ENCODE data around the gene B2M.
A peak's percentile ranks its signal among the peaks of the same experiment; 100 is the strongest.
"Not testable (repeated sequence)": the region's sequence is repeated elsewhere in the genome, so short reads cannot be mapped to it uniquely, and the experiment has no call there.

Gene B2M

DNA sequence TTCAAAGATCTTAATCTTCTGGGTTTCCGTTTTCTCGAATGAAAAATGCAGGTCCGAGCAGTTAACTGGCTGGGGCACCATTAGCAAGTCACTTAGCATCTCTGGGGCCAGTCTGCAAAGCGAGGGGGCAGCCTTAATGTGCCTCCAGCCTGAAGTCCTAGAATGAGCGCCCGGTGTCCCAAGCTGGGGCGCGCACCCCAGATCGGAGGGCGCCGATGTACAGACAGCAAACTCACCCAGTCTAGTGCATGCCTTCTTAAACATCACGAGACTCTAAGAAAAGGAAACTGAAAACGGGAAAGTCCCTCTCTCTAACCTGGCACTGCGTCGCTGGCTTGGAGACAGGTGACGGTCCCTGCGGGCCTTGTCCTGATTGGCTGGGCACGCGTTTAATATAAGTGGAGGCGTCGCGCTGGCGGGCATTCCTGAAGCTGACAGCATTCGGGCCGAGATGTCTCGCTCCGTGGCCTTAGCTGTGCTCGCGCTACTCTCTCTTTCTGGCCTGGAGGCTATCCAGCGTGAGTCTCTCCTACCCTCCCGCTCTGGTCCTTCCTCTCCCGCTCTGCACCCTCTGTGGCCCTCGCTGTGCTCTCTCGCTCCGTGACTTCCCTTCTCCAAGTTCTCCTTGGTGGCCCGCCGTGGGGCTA, at the start of gene B2M, which contains the start of gene PATL2:
TSS of gene B2M (plus strand) at position 422 of the 647 bp plus-strand sequence. CDS start at position 452, 30 bp downstream.
TSS of gene PATL2 (minus strand) at position 228 of the 647 bp plus-strand sequence. CDS start 34,833 bp downstream, outside the sequence.
- peak; percentile 85 to 86 for DNase-seq (ENCODE audit: low read depth in 2 of 2)

DNA sequence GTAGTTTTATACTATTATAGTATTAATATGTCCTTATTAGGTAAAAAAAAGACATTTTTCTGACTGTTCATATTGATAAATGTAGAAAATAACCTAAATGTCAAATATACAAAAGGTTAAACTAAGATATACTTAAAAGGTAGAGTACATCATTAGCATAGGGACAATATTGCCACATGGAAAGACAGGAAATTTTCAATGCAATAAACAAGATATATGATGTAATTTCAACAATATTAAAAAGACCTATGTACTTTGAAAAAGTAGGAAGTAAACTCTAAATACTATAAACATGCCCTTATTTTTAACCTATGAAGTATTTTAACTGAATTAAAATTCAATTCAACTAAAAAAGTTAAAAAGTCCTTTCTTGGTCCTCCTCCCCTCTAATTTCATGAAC, 49.7 kb upstream of the B2M start:
- no peak for DNase-seq (ENCODE audit: low read depth in 2 of 2)

DNA sequence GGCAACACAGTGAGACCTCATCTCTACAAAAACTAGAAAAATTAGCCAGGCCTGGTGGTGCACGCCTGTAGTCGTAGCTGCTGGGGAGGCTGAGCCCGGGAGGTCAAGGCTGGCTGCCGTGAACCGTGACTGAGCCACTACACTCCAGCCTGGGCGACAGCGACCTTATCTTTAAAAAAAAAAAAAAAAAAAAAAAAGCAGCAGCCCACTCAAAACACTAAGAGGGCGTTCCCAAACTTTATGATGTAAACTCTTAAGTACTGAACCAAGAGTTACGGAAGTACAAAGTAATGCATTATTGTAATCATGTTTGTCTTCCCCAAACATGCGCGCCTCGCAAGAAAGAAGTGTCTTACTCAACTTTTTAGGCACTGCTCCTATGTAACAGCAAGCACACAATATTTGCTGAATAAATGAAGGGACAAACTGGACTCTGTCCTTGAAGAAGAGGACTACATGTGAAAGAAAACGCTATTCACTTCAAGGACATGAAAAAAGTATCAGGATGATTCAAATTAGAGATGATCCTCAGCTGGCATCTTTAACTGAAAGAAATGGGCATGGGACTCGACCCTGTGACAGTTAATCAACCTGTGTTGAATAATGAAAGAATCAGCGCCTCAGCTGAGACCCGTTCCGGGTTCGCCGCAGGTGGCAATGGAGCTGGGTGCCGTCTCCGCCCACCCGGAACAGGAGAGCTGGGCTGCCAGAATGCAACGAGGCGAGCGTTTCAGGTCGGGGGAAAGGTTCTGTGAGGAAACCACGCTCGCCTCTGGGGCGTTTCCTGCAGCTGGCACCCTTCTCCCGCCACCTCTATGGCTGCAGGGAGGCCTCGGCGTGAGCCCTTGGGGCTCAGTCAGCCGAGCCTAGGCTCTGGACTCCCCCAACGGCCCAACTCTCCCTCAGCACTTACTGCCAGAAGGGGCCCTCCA, 48.6 kb upstream of the B2M start:
- DNase-seq (ENCODE audit: low read depth in 2 of 2), result peak; percentile 74 to 77

DNA sequence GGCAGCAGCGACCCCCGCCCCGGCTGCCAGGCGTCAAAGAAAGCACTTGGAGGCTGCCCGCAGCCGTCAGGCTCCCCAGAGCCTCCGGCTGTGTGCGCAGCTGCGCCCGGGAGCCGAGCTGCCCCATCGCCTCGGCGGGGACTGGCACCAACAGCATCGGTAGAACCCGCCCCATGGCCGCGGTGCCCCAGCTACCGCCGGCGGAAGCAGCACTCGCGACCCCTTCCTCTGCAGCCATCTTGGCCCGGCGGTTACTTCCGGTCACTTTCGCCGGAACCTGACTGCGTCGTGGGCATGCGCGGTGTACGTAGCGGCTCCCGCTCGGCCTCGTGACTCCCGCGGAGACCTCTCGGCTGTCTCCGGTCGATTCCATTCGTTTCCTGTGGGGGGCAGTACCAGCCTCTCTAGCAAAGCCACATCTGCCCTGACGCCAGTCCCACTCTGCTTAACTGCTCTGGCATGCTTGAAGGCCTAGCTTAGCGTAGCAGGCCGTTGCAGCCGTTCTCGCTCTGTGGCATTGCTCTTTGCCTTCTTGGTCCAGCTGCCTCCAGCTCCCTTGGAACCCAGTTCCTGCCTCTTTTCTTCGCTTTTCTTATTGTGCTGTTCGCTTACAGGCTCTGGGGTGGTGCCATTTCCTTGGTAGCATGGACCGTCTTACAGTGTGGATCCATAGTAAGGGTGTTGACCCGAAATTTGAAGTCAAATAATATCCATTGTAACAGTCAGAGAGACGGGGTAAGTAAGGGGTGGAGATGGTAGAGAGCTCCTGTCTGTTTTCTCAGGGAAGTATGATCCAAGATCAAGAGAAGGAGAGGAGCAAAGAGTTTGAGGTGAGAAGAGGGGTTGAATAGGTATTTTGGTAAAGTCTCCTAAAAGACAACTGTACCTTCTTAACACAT, 47.7 kb upstream of the B2M start, which contains the start of gene SPG11:
TSS of gene SPG11 (minus strand) at position 253 of the 899 bp plus-strand sequence. CDS start at position 238, 15 bp downstream.
- peak; percentile 96 for DNase-seq (ENCODE audit: low read depth in 2 of 2)

DNA sequence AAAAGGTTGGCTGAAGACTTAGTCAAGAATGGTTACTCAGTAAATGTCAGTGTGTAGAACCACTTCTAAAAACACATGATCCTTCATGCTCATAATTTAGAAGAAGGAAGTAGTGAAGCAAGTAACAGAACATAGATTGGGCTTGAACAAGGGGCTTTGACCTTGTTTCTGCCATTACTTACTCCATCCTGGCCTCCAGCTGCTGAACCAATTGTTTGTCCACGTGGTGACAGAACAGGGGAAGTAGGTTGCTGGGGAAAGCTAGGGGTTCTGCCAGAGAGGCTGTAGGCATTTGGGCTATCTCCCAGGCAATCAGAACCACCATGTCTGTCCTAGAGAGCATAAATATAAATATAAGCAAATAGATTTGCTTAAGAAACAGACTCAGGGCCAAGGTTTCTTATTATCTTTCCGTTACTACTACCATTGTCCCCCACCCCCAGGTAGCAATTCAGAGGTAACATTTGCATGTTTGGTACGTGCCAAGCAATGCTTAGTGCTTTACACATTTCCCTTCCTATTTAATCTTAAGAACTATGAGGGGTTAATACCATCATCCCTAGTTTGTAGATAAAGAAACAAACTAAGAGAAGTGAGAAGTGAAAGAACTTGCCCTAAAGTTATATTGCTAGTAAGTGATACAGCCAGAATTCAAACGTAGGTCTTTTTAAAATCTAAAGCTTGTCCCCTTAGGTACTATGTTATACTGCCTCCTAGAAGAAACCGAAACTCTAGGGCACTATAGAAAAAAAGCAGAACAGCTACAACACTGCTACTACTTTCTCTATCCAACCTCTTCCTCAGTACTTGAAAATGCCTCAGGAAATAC, 44.9 kb upstream of the B2M start:
- no peak for DNase-seq (ENCODE audit: low read depth in 2 of 2)

DNA sequence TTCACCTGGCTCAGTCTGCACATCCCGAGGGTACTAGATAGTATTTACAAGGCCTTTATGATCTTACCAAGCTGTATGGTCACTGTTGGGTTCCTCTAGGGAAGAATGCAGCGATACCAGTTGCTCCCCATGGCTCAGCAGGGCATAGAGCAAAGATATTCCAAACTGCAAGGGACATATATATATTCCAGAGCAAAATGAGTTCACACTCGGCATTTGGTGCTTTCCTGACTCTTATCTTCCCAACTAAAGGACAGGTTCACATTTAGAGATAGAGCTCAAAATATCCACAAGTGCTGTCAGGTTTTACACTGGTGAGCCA, 44.3 kb upstream of the B2M start:
- DNase-seq (ENCODE audit: low read depth in 2 of 2), result no peak

DNA sequence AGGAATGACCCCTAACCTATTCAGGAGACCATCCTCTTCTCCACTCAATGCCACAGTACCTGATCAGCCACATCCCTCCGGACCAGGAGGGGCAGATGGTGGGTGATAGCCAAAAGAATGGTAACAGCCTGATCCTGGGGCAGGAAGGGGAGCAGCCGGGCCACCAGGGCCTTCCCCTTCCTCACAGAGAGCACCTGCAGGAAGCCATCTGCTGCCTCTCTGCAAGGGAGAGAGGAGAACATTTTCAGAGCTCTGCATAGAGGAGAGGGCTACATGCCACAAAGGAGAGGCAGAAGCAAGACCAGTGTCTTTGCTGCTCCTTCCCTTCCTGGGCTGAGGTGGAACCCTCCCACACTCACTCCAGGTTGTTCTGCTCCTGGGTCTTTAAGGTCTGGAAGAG, 42.4 kb upstream of the B2M start:
- no peak for DNase-seq (ENCODE audit: low read depth in 2 of 2)

DNA sequence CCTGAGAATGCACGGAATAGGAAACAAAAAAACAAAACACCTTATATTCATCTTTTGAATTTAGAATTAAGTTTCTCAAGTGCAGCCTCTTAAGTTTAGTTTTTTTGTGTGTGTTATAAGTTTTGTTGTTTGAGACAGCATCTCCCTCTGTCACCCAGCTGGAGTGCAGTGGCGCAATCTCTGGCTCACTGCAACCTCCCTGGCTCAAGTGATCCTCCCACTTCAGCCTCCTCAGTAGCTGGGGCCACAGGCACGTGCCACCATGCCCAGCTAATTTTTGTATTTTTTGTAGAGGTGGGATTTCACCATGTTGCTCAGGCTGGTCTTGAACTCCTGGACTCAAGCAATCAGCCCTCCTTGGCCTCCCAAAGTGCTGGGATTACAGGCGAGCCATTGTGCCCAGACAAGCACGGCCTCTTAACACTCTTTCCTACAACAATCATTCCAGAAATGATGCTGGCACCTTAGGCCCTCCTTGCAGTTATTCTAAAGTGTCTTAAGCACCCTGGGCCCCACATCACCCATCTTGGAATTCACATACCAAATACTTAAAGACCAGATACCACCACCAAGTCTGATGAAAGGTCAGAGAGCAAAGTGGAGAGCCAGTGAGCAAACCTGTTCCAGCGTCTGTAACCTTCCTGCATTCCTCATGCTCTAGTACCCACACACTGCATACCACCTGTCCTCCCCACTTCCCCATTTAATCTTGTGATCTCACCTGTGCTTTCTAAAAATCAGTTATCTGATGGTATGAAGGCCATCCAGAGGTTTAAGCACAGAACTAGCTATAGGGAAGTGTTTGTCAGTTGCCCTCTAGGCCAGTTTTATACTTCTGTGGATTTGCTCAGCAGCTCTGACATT, 41.0 kb upstream of the B2M start:
- no peak for DNase-seq (ENCODE audit: low read depth in 2 of 2)

DNA sequence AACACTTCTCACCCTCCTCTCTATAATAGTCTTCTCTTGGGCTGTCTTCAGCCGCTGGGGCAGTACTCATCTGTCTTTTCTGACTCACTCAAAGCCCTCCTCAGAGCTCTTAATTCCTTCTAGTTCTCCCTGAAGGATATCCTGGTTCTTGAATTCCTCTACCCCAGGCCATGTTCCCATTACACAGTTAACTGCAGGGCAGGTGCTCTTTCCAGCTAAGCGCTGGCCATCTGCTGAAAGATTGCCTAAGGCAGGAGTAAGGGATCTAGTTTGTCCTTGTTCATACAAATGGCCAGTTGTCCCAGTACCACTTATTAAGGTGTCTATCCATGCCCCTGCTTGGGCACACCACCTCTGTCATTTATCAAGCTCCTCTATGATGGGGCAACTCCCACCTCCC, 37.7 kb upstream of the B2M start:
- no peak for DNase-seq (ENCODE audit: low read depth in 2 of 2)

DNA sequence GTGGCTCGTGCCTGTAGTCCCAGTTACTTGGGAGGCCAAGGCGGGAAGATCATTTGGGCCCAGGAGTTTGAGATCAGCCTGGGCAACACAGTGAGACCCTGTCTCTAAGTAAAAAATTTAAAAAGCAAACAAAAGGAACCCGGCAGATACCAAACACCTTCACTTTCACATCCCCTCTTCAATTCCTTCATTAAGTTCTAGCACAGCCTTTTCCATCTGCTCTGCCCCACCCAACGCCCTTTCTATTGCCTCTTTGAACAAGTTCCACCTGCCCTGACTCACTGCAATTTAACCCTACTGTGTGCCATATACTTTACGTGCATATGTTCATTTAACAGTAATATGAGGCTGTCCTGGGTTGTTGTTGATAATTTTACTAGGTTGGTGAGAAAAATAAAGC, 35.4 kb upstream of the B2M start:
- no peak for DNase-seq (ENCODE audit: low read depth in 2 of 2)

DNA sequence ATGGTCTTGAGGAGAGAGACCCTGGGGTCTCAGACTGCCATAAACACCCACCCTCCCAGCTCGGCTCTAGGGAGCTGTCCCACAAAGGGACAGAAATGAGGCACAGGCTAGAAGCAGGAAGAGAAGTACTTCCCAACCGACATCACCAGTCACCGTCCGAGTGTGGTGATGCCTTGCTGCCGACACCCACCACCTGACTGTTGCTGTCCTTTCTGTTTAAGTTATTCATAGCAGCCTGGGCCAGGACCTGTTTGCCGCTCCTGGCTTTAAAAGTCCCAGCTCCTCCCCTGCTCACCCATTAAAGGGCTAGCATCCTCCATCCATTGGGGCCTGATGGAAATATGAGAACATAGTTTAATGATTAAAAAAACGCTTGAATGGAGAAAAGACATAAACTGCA, 34.6 kb upstream of the B2M start:
- no peak for DNase-seq (ENCODE audit: low read depth in 2 of 2)

DNA sequence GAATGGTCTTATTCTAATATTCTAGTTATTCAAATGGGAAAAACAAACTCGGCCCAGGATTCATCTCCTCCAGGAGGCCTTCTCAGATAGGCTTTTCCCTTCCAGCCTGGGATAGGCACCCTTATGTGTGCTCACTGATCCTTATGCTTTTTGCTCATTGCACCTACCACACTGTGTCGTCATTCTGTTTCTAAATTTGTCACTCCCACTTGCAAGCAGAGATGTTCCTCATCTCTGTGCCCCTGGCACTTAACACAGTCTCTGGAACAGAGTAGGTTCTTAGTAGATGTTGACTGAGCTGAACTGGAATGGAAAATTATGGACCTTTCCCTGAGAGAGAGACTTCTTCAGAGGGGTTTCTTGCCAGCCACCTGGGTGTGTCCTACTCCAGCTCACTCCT, 29.1 kb upstream of the B2M start:
- DNase-seq (ENCODE audit: low read depth in 2 of 2), result no peak

DNA sequence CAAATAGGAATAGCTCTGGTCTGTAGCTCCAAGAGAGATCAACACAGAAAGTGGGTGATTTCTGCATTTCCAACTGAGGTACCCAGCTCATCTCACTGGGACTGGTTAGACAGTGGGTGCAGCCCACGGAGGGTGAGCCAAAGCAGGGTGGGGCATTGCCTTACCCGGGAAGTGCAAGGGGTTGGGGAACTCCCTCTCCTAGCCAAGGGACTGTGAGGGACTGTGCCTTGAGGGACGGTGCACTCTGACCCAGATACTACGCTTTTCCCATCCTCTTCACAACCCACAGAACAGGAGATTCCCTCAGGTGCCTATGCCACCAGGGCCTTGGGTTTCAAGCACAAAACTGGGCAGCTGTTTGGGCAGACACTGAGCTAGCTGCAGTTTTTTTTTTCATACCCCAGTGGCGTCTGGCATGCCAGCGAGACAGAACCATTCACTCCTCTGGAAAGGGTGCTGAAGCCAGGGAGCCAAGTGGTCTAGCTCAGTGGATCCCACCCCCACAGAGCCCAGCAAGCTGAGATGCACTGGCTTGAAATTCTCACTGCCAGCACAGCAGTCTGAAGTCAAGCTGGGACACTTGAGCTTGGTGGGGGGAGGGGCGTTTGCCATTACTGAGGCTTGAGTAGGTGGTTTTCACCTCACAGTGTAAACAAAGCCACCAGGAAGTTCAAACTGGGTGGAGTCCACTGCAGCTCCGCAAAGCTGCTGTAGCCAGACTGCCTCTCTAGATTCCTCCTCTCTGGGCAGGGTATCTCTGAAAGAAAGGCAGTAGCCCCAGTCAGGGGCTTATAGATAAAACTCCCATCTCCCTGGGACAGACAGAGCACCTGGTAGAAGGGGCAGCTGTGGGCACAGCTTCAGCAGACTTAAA, 28.3 kb upstream of the B2M start:
- peak; percentile 64 to 68 for DNase-seq (ENCODE audit: low read depth in 2 of 2)

DNA sequence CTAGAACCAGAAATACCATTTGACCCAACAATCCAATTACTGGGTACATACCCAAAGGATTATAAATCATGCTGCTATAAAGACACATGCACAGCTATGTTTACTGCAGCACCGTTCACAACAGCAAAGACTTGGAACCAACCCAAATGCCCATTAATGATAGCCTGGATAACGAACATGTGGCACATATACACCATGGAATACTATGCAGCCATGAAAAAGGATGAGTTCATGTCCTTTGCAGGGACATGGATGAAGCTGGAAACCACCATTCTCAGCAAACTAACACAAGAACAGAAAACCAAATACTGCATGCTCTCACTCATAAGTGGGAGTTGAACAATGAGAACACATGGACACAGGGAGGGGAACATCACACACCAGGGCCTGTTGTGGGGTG, 22.0 kb upstream of the B2M start:
- not testable (repeated sequence) for DNase-seq (ENCODE audit: low read depth in 2 of 2)

DNA sequence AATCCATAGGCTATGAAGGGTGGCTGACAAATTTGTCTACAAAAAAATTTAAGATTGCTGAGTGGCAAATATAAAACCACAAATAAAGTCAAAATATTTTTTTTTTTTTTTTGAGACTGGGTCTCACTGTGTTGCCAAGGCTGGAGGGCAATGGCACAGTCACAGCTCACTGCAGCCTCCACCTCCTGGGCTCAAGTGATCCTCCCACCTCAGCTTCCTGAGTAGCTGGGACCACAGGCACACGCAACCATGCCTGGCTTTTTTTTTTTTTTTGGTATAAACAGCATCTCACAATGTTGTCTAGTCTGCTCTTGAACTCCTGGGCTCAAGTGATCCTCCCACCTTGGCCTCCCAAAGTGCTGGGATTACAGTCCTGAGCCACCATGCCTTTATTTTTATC, 21.1 kb upstream of the B2M start:
- not testable (repeated sequence) for DNase-seq (ENCODE audit: low read depth in 2 of 2)

DNA sequence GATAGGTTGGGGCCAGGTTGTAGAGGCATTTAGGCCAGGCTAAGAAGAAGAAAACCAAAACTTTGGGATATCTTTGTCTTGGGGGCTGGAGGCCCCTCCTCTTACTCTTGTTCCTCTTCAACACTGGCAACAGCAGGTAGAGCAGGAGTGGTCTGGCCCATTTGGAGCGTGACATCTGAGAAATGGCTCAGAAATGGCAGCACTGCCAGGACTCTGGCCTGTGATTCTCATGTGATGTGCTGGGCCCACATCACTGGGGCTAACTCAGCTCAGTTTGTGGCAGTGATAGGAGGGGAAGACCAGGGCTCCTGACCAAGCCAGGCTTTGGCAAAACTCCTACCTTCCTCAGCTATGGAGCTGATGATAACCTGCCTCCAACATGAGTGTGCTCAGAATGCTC, 18.7 kb upstream of the B2M start:
- DNase-seq (ENCODE audit: low read depth in 2 of 2), result no peak

DNA sequence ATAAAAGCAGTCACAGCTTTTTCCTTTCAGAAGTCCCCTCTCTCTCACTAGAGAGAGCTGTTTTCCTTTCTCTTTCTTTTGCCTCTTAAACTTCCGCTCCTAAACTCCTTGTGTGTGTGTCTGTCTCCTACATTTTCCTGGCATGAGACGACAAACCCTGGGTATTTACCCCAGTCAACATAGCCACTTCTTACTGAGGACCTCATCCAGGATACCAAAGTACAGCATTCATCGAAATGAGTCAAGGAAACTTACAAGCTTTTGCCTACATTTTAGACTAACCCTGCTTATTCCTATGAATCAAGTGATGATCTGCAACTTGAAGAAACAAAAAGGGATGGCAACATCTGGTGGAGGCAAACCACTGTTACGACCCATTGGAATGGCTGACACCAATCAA, 16.9 kb upstream of the B2M start:
- DNase-seq (ENCODE audit: low read depth in 2 of 2), result no peak

DNA sequence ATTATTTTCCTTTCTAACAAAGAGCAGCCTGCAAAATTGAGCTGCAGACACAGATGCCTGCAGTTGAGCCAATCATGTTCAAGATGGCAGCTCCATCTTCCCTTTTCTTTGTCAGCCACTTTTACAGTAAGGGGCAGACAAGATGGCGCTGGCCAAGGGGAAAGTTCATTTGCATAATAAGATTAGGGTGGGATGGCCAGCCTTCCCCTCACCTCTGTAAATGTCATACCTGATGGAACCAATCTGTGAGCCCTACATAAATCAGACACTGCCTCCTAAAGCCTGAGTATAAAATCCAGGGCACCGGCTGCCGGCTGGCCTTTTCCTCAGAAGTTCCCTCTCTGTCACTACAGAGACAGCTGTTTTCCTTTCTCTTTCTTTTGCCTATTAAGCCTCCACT, 16.0 kb upstream of the B2M start:
- DNase-seq (ENCODE audit: low read depth in 2 of 2), result no peak

DNA sequence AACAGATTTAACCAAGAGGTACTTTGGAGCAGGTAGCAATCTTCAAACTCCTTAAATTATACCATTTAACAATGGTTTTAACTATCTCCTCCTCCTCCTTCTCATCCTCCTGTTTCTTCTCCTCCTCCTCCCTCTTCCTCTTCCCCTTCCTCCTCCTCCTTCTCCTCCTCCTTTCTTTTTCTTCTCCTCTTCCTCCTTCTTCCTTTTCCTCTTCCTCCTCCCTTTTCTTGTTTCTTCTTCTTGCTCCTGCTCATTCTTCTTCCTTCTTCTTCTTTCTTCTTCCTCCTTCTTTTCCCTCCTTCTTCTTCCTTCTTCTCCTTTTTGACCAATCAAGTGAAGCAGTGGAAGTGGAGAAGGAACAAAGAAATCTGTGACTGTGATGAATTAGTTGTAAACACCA, 14.3 kb upstream of the B2M start:
- no peak for DNase-seq (ENCODE audit: low read depth in 2 of 2)

Measured in stimulated activated CD8-positive, alpha-beta memory T cell treated with anti-CD3 and anti-CD28 coated beads, Interleukin-15, amount 100 ng/mL, for 48 hours (primary cell).